HG03060 (cell line): ENCODE data around the gene SPEN.
"Not testable (repeated sequence)": the region's sequence is repeated elsewhere in the genome, so short reads cannot be mapped to it uniquely, and the experiment has no call there.

Source experiments
- ATAC-seq: cut with Tn5 transposase; IDR thresholded peaks from one replicate; pipeline ENCODE4 v1.9.1; 2021; ENCODE audit warnings: low read depth, moderate number of reproducible peaks; ENCODE audit not compliant: unreplicated experiment

The SPEN gene

DNA sequence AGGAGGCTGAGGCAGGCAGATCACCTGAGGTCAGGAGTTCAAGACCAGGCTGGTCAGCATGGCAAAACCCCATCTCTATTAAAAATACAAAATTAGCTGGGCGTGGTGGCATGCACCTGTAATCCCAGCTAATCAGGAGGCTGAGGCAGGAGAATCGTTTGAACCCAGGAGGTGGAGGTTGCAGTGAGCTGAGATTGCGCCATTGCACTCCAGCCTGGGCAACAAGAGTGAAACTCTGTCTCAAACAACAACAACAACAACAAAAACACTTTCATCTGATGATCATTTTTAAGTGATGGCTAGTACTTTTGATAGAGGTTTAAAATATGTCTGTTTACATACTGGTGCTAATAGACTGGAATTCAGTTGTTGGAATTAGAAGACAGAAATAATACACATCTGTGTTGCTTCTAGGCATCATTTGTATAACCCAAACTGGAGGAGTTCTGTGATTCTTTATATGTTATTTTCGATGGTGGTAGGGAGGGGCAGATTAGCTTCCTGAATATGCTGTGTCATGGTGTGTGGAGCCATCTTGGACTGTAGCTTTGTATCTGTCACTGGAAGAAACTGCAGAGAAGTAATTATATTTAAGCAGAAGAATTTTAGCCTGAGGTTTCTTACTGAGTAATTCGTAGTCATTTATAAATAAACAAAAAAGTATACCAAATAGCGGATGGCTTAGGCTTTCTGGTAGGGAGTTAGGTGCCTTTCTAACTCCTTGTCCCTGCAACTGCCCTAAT, 45.5 kb downstream of the SPEN start:
- ATAC-seq, result not testable (repeated sequence)

GRCh38 chr1:15895233-15895632, 47.7 kb downstream of the SPEN start:
- no peak for ATAC-seq

- ATAC-seq, result not testable (repeated sequence)
Measured at GRCh38 chr1:15896841-15897610, 49.5 kb downstream of the SPEN start.

GRCh38 chr1:15899266-15899665, 51.8 kb downstream of the SPEN start:
- ATAC-seq, result no peak

GRCh38 chr1:15900662-15901279, 53.3 kb downstream of the SPEN start:
- no peak for ATAC-seq

- no peak for ATAC-seq
Measured at GRCh38 chr1:15902882-15903281, 55.4 kb downstream of the SPEN start.

DNA sequence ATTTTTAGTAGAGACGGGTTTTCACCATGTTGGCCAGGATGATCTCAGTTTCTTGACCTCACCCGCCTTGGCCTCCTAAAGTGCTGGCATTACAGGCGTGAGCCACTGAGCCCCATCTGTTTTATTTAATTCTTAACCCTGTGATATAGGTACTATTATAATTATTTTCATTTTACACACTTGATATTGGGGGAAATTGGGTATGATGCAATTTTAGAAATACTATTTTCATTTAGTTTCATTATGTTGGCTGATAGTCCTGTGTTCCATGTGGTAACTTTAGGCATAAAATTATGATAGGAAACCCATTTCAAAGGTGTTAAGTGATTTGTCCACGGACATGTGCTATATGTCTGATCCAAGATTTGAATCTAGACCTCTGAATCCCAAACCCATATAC, 61.1 kb downstream of the SPEN start:
- ATAC-seq, result no peak

DNA sequence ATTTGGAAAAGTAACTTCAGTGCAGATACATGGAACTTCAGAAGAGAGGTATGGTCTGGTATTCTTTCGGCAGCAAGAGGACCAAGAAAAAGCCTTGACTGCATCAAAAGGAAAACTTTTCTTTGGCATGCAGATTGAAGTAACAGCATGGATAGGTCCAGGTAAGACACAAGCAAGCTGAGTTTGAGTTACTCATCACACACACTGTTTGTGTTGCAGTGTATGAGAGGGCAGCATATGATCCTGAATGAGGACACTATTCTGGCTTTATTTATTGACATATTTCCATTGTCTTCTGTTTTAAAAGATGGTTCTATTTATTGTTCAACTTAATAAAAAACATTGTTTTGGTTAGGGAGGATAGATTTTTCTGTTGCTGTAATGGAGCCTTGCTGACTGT, 63.6 kb downstream of the SPEN start:
- ATAC-seq, result no peak

- no peak for ATAC-seq
Measured at GRCh38 chr1:15911927-15912326, 64.4 kb downstream of the SPEN start.

GRCh38 chr1:15913607-15914006, 66.1 kb downstream of the SPEN start:
- ATAC-seq, result not testable (repeated sequence)

- ATAC-seq, result no peak
Measured at GRCh38 chr1:15915991-15916390, 68.5 kb downstream of the SPEN start.

DNA sequence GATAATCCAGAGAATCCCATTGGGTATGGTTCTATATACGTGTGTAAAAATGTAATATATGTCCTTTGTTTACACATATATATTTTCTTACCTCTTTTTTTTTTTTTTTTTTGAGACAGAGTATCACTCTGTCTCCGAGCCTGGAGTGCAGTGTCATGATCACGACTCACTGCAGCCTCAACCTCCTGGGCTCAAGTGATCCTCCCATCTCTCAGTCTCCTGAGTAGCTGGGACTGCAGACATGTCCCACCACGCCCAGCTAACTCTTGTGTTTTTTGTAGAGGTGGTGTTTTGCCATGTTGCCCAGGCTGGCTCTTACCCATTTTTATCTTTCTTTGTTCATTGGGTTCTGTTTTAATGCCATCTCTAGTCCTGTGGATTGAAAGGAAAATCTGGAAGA, 68.9 kb downstream of the SPEN start:
- no peak for ATAC-seq

DNA sequence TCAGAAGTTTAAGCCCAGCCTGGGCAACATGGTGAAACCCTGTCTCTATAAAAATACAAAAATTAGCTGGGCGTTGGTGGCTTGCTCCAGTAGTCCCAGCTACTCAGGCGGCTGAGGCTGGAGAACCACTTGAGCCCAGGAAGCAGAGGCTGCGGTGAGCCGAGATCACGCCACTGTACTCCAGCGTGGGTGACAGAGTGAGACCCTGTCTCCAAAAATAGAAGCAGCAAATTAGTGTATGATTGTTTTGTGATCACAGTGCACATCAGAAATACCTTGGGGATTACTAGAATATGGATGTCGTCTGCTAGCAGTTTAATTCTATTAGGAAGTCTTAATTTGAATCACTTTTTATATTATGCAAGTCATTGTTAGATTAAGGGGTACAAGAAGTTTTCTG, 69.4 kb downstream of the SPEN start:
- no peak for ATAC-seq

DNA sequence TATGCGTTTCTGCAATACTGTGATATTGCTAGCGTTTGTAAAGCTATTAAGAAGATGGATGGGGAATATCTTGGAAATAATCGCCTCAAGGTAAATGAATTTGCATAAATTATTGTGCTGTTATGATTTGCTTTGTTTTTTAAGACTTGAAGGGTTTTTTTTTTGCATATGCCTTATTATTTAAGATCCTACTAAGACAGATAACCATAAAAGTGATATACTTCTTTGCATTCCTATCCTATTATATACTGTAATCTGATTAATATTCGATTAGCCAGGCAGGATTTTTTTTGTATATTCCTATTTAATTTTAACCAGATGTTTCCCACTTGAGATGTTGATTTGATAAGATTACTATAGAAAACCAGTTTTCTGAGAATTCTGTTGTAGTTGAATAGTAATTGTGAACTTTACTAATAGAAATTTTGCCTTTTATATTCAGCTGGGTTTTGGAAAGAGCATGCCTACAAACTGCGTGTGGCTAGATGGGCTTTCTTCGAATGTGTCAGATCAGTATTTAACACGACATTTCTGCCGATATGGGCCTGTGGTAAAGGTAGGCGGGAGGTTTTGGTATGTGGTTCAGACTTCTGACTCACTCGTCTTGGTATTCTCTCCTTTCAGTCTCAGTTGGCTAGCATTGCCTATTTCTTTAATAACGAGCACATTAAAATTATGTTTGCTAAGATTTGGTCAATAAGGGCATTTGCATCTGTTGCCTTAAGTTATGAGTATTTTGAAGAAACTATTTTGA, 71.6 kb downstream of the SPEN start:
- peak; percentile 54 for ATAC-seq

- ATAC-seq, result no peak
Measured at GRCh38 chr1:15923241-15923640, 75.7 kb downstream of the SPEN start.

DNA sequence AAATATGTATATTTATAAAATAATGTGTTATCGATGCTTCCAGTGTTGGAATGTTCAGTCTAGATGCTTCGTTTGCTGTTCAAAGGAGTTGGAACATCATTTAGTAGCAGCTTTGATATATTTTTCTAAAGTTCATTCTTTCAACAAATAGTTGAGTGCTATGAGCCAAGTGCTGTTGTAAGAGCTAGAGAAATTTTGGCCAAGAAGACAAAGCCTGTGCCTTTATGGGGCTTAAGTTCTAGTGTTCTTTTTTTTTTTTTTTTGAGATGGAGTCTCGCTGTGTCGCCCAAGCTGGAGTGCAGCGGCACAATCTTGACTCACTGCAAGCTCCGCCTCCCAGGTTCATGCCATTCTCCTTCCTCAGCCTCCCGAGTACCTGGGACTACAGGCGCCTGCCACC, 78.9 kb downstream of the SPEN start:
- not testable (repeated sequence) for ATAC-seq

DNA sequence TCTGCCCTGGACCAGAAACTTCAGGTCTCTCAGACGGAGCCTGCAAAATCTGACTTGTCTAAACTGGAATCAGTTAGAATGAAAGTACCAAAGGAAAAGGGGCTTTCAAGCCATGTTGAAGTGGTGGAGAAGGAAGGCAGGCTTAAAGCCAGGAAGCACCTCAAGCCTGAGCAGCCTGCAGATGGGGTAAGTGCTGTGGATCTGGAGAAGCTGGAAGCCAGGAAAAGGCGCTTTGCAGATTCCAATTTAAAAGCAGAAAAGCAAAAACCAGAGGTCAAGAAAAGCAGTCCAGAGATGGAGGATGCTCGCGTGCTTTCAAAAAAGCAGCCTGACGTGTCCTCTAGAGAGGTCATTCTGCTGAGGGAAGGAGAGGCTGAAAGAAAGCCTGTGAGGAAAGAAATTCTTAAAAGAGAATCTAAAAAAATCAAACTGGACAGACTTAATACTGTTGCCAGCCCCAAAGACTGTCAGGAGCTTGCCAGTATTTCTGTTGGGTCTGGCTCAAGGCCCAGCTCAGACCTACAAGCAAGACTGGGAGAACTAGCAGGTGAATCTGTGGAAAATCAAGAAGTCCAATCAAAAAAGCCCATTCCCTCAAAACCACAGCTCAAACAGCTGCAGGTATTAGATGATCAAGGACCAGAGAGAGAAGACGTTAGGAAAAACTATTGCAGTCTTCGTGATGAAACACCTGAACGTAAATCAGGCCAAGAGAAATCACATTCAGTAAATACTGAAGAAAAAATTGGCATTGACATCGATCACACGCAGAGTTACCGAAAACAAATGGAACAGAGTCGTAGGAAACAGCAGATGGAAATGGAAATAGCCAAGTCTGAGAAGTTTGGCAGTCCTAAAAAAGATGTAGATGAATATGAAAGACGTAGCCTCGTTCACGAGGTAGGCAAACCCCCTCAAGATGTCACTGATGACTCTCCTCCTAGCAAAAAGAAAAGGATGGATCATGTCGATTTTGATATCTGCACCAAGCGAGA, 81.8 kb downstream of the SPEN start:
- no peak for ATAC-seq

DNA sequence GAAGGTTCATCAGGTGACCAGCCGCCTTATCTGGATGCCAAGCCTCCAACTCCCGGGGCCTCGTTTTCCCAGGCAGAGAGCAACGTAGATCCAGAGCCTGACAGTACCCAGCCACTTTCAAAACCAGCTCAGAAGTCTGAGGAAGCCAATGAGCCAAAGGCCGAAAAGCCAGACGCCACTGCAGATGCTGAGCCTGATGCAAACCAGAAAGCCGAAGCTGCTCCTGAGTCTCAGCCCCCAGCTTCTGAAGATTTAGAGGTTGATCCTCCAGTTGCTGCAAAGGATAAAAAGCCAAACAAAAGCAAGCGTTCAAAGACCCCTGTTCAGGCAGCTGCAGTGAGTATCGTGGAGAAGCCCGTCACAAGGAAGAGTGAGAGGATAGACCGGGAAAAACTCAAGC, 83.9 kb downstream of the SPEN start:
- ATAC-seq, result no peak

DNA sequence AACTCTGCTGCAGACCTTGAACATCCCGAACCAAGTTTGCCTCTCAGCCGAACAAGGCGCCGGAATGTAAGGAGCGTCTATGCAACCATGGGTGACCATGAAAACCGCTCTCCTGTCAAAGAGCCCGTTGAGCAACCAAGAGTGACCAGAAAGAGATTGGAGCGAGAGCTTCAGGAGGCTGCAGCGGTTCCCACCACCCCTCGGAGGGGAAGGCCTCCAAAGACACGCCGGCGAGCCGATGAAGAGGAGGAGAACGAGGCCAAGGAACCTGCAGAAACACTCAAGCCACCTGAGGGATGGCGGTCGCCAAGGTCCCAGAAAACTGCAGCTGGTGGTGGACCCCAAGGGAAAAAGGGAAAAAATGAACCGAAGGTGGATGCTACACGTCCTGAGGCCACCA, 84.4 kb downstream of the SPEN start:
- no peak for ATAC-seq

- ATAC-seq, result no peak
Measured at GRCh38 chr1:15932612-15933011, 85.1 kb downstream of the SPEN start.
